Ovary (tissue), 3 donors: ENCODE measurements around the gene CCR8.

Experiments used
- POLR2A ChIP-seq: fragments of 450-650 bp; IDR thresholded peaks from one replicate; pipeline ENCODE4 v1.6.1; 2017; ENCODE audit warnings: antibody characterized with exemption, mild to moderate bottlenecking, moderate library complexity
- TF ChIP-seq, protein P1 (sequence below), 3 donors: fragments of 450-650 bp in 2 of 3; fragments of 200-600 bp in 1 of 3; IDR thresholded peaks; one replicate each; pipeline versions ENCODE4 v1.5.1 to v1.8.0; 2016 to 2022; ENCODE audit warnings: antibody characterized with exemption in 3 of 3, mild to moderate bottlenecking in 1 of 3
- donor health status: DM: no; HTN: no; CAD: no.

DNA sequence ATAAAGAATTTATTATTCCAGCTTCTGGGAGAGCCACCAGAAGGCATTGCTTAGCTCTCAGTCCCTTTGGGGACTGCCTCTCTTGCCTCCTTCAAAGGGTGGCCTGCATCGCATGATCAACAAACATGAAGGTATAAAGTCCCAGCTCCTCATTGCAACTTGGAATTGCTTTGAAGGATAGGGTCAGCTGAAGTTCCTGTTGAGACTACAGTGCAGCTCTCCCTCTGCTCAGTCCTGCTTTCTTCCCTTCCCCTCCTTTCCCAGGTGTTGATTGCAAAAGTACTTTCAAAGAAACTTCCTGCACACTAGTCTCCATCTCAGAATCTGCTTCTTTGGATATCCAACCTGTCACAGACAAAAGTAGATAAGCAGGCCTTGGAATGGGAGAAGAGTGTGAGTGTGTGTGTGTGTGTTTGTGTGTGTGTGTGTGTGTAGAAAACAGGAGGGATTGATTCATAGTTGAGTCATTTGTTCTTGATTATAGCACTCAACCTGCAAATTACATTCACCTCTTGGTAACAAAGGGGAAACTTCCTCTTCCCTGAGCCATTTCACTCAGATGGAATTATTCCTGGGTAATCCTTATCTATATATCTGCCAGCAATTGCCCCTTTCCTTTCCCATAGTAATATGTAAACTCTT, 13.7 kb downstream of the CCR8 start:
- TF ChIP-seq, protein P1, sequence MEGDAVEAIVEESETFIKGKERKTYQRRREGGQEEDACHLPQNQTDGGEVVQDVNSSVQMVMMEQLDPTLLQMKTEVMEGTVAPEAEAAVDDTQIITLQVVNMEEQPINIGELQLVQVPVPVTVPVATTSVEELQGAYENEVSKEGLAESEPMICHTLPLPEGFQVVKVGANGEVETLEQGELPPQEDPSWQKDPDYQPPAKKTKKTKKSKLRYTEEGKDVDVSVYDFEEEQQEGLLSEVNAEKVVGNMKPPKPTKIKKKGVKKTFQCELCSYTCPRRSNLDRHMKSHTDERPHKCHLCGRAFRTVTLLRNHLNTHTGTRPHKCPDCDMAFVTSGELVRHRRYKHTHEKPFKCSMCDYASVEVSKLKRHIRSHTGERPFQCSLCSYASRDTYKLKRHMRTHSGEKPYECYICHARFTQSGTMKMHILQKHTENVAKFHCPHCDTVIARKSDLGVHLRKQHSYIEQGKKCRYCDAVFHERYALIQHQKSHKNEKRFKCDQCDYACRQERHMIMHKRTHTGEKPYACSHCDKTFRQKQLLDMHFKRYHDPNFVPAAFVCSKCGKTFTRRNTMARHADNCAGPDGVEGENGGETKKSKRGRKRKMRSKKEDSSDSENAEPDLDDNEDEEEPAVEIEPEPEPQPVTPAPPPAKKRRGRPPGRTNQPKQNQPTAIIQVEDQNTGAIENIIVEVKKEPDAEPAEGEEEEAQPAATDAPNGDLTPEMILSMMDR (IDR thresholded peaks at IDR 0.05): no peak
- TF ChIP-seq POLR2A: no peak
